Pancreas (tissue), 10 donors: ENCODE data around the gene FARP1. TPM values are rescaled to one million over a fixed set of nuclear protein-coding genes. Genes with fewer than 3 reads are reported as not detected.

Experiments used
- ATAC-seq, 4 donors: fragments of 200-7000 bp; cut with Tn5 transposase; one replicate each; pipeline versions ENCODE4 v1.8.0 to v1.9.1; 2020; ENCODE audit warnings: mild to moderate bottlenecking in 4 of 4, moderate library complexity in 4 of 4
- DNase-seq, 6 donors: peaks; one replicate each; pipeline ENCODE4 v3.0.0-alpha.2; 2020
- FAIRE-seq: peaks from 2 replicates; lab custom pipeline; 2012; peaks lifted over from hg19 to GRCh38; lab: Jason Lieb, UNC
- H3K27ac ChIP-seq, 4 donors: fragments of 200-600 bp; sonication (generic); 1 replicate in 3 of 4; 2 replicates in 1 of 4; pipeline versions ENCODE4 v1.5.0 to v1.8.0; 2020
- H3K27me3 ChIP-seq, 4 donors: fragments of 200-600 bp; one replicate each; pipeline ENCODE4 v1.8.0; 2021
- H3K36me3 ChIP-seq, 3 donors: fragments of 200-600 bp; sonication (generic) in 1 of 3; one replicate each; pipeline versions ENCODE4 v1.5.0 to v1.8.0; 2020 to 2021
- H3K4me1 ChIP-seq, 3 donors: fragments of 200-600 bp; one replicate each; pipeline ENCODE4 v1.8.0; 2021
- H3K4me3 ChIP-seq, 4 donors: fragments of 200-600 bp; sonication (generic) in 2 of 4; one replicate each; pipeline versions ENCODE4 v1.5.0 to v1.8.0; 2020 to 2021
- H3K9me3 ChIP-seq, 4 donors: fragments of 200-600 bp; one replicate each; pipeline ENCODE4 v1.8.0; 2021
- CTCF ChIP-seq, 4 donors: fragments of 200-600 bp; sonication (generic) in 3 of 4; IDR thresholded peaks; one replicate each; pipeline versions ENCODE4 v1.5.0 to v1.8.0; 2021; ENCODE audit warnings: antibody characterized with exemption in 4 of 4
- WGBS, 2 donors: extraction: QIAGEN DNeasy Blood & Tissue Kit; methylation state at CpG; one replicate each; pipeline ENCODE4 v1.1.7; 2013; 5-methylcytosine and 5-hydroxymethylcytosine counted together
- intact Hi-C, 3 donors: fragments of 100-400 bp; cut with DNase I; formaldehyde crosslinking; loops; one replicate each; pipeline versions ENCODE4 v1.11.1 to v1.14.2; 2022
- polyA plus RNA-seq, 2 donors: library from polyadenylated mRNA; stranded (reverse); fragments of 200-250 nt; gene quantifications; one replicate each; pipeline ENCODE4 v1.2.3, GENCODE V29; 2013
- total RNA-seq, 6 donors: library from RNA; stranded (reverse); fragmentation: NEBNext Ultra II Directional in 4 of 6; extraction: Animal tissue kit (Norgen Biotek cat#: 25700) in 4 of 6; gene quantifications; one replicate each; pipeline versions ENCODE4 v1.2.1 to v1.2.4, GENCODE V29; 2021 to 2023
- donor health status: healthy with polysubstance abuse.
- donor health status: DM: no; HTN: no; CAD: no; lungs with moderate emphysema.
- donor health status: DM: no; HTN: no; CAD: no.
- donor health status: control.
- donor health status: control.
- donor health status: Bipolar disorder and iron deficiency.
- donor health status: DM: yes; HTN: yes; CAD: no.
- donor health status: DM: no; HTN: no; CAD: no.
- donor health status: DM: no; HTN: no; CAD: no.
- donor health status: DM: yes; HTN: yes; CAD: no.

FARP1 gene
- total and polyA plus RNA-seq, 8 donors: 30.8 to 95.1 (median 56.0) TPM

- Histone ChIP-seq H3K4me3 (no peak overlapping the region), H3K36me3 (no peaks in the 10 kb centered on the region), H3K27me3 (no peaks in the 10 kb centered on the region), H3K4me1 (no peaks in the 10 kb centered on the region), H3K27ac (no peak overlapping the region), H3K9me3 (no peaks in the 10 kb centered on the region)
- ATAC-seq (peak in 3 of 4 donors; percentile 22 to 64 (median 48)), DNase-seq (peak in 2 of 6 donors; percentile 7 to 35), FAIRE-seq (no peak)
- WGBS, 2 donors: 64 to 70% methylated on average over 10 of the region's 10 CpGs
- TF ChIP-seq CTCF (IDR thresholded peaks at IDR 0.05): no peak
- intact Hi-C loops: no loop called here
Measured at GRCh38 chr13:98111168-98112098, 31.5 kb upstream of the FARP1 start.

- no peak overlapping the region for H3K27ac ChIP-seq
- intact Hi-C loops: no loop called here
- no peak for TF ChIP-seq CTCF (IDR thresholded peaks at IDR 0.05)
- H3K4me3 ChIP-seq: no peak overlapping the region
- no peaks in the 10 kb centered on the region for H3K4me1 ChIP-seq
- no peaks in the 10 kb centered on the region for H3K36me3 ChIP-seq
- DNase-seq (no peak), ATAC-seq (no peak), FAIRE-seq (no peak)
- H3K27me3 ChIP-seq: no peaks in the 10 kb centered on the region
- H3K9me3 ChIP-seq: no peaks in the 10 kb centered on the region
- 96 to 97% methylated on average over 3 of the region's 3 CpGs for WGBS, 2 donors
Measured at GRCh38 chr13:98112456-98112855, 30.4 kb upstream of the FARP1 start.

GRCh38 chr13:98118865-98119264 is 24.0 kb upstream of the FARP1 start:
- Histone ChIP-seq H3K27ac (no peak overlapping the region), H3K9me3 (no peaks in the 10 kb centered on the region), H3K4me3 (no peak overlapping the region), H3K27me3 (no peaks in the 10 kb centered on the region), H3K4me1 (no peaks in the 10 kb centered on the region), H3K36me3 (no peaks in the 10 kb centered on the region)
- no peak for TF ChIP-seq CTCF (IDR thresholded peaks at IDR 0.05)
- no peak for DNase-seq
- no peak for ATAC-seq
- intact Hi-C loops: no loop called here
- no peak for FAIRE-seq

- H3K4me1 ChIP-seq: no peaks in the 10 kb centered on the region
- FAIRE-seq: no peak
- H3K27ac ChIP-seq: no peak overlapping the region
- intact Hi-C loops: no loop called here
- no peak for DNase-seq
- no peak for ATAC-seq
- no peak overlapping the region for H3K4me3 ChIP-seq
- no peak for TF ChIP-seq CTCF (IDR thresholded peaks at IDR 0.05)
- WGBS, 2 donors: 100% methylated on average over 1 of the region's 1 CpG
- H3K36me3 ChIP-seq: no peaks in the 10 kb centered on the region
- no peaks in the 10 kb centered on the region for H3K27me3 ChIP-seq
- no peaks in the 10 kb centered on the region for H3K9me3 ChIP-seq
Measured at GRCh38 chr13:98123176-98123575, 19.7 kb upstream of the FARP1 start.
